HEK293 (cell line): Measurements from ENCODE around the gene SYNGR4.

ENCODE experiments used
- GLI2 ChIP-seq: fragments of 450-650 bp; formaldehyde crosslinking; IDR thresholded peaks from 2 replicates; pipeline ENCODE4; 2017; ENCODE audit warnings: missing biosample characterization, missing genetic modification characterization, low read depth, borderline replicate concordance
- GLIS1 ChIP-seq: fragments of 450-650 bp; formaldehyde crosslinking; IDR thresholded peaks from 2 replicates; pipeline ENCODE4 v1.5.1; 2016; ENCODE audit warnings: missing biosample characterization, missing genetic modification characterization
- GLIS2 ChIP-seq: fragments of 450-650 bp; formaldehyde crosslinking; IDR thresholded peaks from 2 replicates; pipeline ENCODE4 v1.5.1; 2016; ENCODE audit warnings: missing biosample characterization, missing genetic modification characterization
- IKZF3 ChIP-seq: fragments of 450-650 bp; IDR thresholded peaks from 2 replicates; pipeline ENCODE4 v1.5.0; 2018; ENCODE audit warnings: missing biosample characterization, mild to moderate bottlenecking, missing genetic modification characterization, moderate library complexity
- ZFHX2 ChIP-seq: fragments of 450-650 bp; formaldehyde crosslinking; conservative IDR thresholded peaks from 2 replicates; pipeline ENCODE4 v1.5.1; 2016; ENCODE audit warnings: missing biosample characterization, missing genetic modification characterization
- ZNF121 ChIP-seq: fragments of 450-650 bp; formaldehyde crosslinking; IDR thresholded peaks from 2 replicates; pipeline ENCODE4 v1.5.1; 2016; ENCODE audit warnings: missing biosample characterization, missing genetic modification characterization
- ZNF140 ChIP-seq: fragments of 450-650 bp; formaldehyde crosslinking; IDR thresholded peaks from 2 replicates; pipeline ENCODE4 v1.5.1; 2016; ENCODE audit warnings: missing biosample characterization, missing genetic modification characterization
- ZNF302 ChIP-seq: fragments of 450-650 bp; formaldehyde crosslinking; IDR thresholded peaks from 2 replicates; pipeline ENCODE4 v1.5.1; 2016; ENCODE audit warnings: missing biosample characterization, missing genetic modification characterization, low read depth
- ZNF350 ChIP-seq: fragments of 450-650 bp; formaldehyde crosslinking; IDR thresholded peaks from 2 replicates; pipeline ENCODE4 v1.5.0; 2017; ENCODE audit warnings: missing biosample characterization, mild to moderate bottlenecking, missing genetic modification characterization
- ZNF37A ChIP-seq: fragments of 450-650 bp; IDR thresholded peaks from 2 replicates; pipeline ENCODE4 v1.5.1; 2018; ENCODE audit warnings: missing biosample characterization, missing genetic modification characterization
- ZNF521 ChIP-seq: fragments of 450-650 bp; formaldehyde crosslinking; IDR thresholded peaks from 2 replicates; pipeline ENCODE4 v1.5.1; 2017; ENCODE audit warnings: missing biosample characterization, mild to moderate bottlenecking, missing genetic modification characterization
- ZNF530 ChIP-seq: fragments of 450-650 bp; formaldehyde crosslinking; IDR thresholded peaks from 2 replicates; pipeline ENCODE4 v1.5.1; 2016; ENCODE audit warnings: low read depth, missing biosample characterization, missing genetic modification characterization
- ZNF660 ChIP-seq: fragments of 450-650 bp; IDR thresholded peaks from 2 replicates; pipeline ENCODE4 v1.5.1; 2018; ENCODE audit warnings: missing biosample characterization, mild to moderate bottlenecking, missing genetic modification characterization
- ZNF747 ChIP-seq: fragments of 450-650 bp; formaldehyde crosslinking; IDR thresholded peaks from 2 replicates; pipeline ENCODE4 v1.5.1; 2016; ENCODE audit warnings: missing biosample characterization, missing genetic modification characterization
- ZNF837 ChIP-seq: fragments of 450-650 bp; formaldehyde crosslinking; IDR thresholded peaks from 2 replicates; pipeline ENCODE4 v1.5.1; 2016; ENCODE audit warnings: missing biosample characterization, missing genetic modification characterization
- TF ChIP-seq, protein P1 (sequence below): fragments of 450-650 bp; IDR thresholded peaks from 2 replicates; pipeline ENCODE4 v1.5.1; 2018; ENCODE audit warnings: missing biosample characterization, missing genetic modification characterization
- TF ChIP-seq, protein P2 (sequence below): fragments of 450-650 bp; formaldehyde crosslinking; IDR thresholded peaks from 2 replicates; pipeline ENCODE4 v1.5.1; 2016; ENCODE audit warnings: missing biosample characterization, missing genetic modification characterization
- TF ChIP-seq, protein P3 (sequence below): fragments of 450-650 bp; formaldehyde crosslinking; IDR thresholded peaks from 2 replicates; pipeline ENCODE4 v1.5.1; 2016; ENCODE audit warnings: missing biosample characterization, missing genetic modification characterization
- TF ChIP-seq, protein P4 (sequence below): fragments of 450-650 bp; formaldehyde crosslinking; IDR thresholded peaks from 2 replicates; pipeline ENCODE4 v1.5.1; 2017; ENCODE audit warnings: missing biosample characterization, missing genetic modification characterization
- TF ChIP-seq, protein P5 (sequence below): fragments of 450-650 bp; formaldehyde crosslinking; IDR thresholded peaks from 2 replicates; pipeline ENCODE4 v1.5.1; 2016; ENCODE audit warnings: missing biosample characterization, missing genetic modification characterization, low read depth

Gene SYNGR4

DNA sequence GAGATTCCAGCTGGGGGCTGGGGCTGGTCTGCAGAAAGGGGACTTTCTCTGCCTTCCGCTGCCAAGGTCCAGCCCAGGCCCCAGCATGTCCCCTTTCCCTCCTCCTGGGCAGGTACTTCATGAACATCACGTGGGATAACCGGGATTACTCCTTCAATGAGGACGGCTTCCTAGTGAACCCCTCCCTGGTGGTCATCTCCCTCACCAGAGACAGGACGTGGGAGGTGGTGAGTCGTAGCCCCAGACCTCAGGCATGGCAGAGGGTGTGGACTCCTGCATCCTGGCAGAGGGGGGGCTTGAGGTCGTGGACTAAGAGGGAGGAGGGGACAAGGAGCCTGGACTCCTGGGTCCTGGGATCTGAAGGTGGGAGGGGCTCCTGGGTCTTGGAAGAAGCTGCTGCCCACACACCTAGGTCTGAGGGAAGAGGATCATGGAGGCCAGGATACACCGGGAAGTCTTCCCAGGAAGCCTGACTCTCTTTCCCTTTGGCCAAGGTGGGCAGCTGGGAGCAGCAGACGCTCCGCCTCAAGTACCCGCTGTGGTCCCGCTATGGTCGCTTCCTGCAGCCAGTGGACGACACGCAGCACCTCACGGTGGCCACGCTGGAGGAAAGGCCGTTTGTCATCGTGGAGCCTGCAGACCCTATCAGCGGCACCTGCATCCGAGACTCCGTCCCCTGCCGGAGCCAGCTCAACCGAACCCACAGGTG, 49.9 kb downstream of the SYNGR4 start (continued):
- TF ChIP-seq ZNF350 (tag by site-specific recombination) (no peak), ZNF747 (tag by site-specific recombination) (no peak), ZNF521 (tag by site-specific recombination) (no peak), ZNF530 (tag by site-specific recombination) (no peak), ZNF660 (no peak), ZNF121 (no peak), ZNF140 (tag by site-specific recombination) (no peak), GLI2 (tag by site-specific recombination) (no peak), ZNF302 (tag by site-specific recombination) (no peak), ZNF37A (tag by site-specific recombination) (no peak), ZNF837 (tag by site-specific recombination) (no peak), GLIS2 (tag by site-specific recombination) (peak; percentile 40), GLIS1 (tag by site-specific recombination) (peak; percentile 95), ZFHX2 (tag by site-specific recombination) (peak; percentile 60), IKZF3 (tag by site-specific recombination) (peak; percentile 33; the same call in 1 of the 2 replicates)
- TF ChIP-seq, protein P1, sequence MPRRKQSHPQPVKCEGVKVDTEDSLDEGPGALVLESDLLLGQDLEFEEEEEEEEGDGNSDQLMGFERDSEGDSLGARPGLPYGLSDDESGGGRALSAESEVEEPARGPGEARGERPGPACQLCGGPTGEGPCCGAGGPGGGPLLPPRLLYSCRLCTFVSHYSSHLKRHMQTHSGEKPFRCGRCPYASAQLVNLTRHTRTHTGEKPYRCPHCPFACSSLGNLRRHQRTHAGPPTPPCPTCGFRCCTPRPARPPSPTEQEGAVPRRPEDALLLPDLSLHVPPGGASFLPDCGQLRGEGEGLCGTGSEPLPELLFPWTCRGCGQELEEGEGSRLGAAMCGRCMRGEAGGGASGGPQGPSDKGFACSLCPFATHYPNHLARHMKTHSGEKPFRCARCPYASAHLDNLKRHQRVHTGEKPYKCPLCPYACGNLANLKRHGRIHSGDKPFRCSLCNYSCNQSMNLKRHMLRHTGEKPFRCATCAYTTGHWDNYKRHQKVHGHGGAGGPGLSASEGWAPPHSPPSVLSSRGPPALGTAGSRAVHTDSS (tag by site-specific recombination), result no peak
- TF ChIP-seq, protein P2, sequence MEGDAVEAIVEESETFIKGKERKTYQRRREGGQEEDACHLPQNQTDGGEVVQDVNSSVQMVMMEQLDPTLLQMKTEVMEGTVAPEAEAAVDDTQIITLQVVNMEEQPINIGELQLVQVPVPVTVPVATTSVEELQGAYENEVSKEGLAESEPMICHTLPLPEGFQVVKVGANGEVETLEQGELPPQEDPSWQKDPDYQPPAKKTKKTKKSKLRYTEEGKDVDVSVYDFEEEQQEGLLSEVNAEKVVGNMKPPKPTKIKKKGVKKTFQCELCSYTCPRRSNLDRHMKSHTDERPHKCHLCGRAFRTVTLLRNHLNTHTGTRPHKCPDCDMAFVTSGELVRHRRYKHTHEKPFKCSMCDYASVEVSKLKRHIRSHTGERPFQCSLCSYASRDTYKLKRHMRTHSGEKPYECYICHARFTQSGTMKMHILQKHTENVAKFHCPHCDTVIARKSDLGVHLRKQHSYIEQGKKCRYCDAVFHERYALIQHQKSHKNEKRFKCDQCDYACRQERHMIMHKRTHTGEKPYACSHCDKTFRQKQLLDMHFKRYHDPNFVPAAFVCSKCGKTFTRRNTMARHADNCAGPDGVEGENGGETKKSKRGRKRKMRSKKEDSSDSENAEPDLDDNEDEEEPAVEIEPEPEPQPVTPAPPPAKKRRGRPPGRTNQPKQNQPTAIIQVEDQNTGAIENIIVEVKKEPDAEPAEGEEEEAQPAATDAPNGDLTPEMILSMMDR, result no peak
- TF ChIP-seq, protein P3, sequence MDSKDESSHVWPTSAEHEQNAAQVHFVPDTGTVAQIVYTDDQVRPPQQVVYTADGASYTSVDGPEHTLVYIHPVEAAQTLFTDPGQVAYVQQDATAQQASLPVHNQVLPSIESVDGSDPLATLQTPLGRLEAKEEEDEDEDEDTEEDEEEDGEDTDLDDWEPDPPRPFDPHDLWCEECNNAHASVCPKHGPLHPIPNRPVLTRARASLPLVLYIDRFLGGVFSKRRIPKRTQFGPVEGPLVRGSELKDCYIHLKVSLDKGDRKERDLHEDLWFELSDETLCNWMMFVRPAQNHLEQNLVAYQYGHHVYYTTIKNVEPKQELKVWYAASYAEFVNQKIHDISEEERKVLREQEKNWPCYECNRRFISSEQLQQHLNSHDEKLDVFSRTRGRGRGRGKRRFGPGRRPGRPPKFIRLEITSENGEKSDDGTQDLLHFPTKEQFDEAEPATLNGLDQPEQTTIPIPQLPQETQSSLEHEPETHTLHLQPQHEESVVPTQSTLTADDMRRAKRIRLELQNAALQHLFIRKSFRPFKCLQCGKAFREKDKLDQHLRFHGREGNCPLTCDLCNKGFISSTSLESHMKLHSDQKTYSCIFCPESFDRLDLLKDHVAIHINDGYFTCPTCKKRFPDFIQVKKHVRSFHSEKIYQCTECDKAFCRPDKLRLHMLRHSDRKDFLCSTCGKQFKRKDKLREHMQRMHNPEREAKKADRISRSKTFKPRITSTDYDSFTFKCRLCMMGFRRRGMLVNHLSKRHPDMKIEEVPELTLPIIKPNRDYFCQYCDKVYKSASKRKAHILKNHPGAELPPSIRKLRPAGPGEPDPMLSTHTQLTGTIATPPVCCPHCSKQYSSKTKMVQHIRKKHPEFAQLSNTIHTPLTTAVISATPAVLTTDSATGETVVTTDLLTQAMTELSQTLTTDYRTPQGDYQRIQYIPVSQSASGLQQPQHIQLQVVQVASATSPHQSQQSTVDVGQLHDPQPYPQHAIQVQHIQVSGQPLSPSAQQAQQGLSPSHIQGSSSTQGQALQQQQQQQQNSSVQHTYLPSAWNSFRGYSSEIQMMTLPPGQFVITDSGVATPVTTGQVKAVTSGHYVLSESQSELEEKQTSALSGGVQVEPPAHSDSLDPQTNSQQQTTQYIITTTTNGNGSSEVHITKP (tag by site-specific recombination), result peak; percentile 78
- TF ChIP-seq, protein P4, sequence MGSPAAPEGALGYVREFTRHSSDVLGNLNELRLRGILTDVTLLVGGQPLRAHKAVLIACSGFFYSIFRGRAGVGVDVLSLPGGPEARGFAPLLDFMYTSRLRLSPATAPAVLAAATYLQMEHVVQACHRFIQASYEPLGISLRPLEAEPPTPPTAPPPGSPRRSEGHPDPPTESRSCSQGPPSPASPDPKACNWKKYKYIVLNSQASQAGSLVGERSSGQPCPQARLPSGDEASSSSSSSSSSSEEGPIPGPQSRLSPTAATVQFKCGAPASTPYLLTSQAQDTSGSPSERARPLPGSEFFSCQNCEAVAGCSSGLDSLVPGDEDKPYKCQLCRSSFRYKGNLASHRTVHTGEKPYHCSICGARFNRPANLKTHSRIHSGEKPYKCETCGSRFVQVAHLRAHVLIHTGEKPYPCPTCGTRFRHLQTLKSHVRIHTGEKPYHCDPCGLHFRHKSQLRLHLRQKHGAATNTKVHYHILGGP (tag by site-specific recombination), result no peak
- TF ChIP-seq, protein P5, sequence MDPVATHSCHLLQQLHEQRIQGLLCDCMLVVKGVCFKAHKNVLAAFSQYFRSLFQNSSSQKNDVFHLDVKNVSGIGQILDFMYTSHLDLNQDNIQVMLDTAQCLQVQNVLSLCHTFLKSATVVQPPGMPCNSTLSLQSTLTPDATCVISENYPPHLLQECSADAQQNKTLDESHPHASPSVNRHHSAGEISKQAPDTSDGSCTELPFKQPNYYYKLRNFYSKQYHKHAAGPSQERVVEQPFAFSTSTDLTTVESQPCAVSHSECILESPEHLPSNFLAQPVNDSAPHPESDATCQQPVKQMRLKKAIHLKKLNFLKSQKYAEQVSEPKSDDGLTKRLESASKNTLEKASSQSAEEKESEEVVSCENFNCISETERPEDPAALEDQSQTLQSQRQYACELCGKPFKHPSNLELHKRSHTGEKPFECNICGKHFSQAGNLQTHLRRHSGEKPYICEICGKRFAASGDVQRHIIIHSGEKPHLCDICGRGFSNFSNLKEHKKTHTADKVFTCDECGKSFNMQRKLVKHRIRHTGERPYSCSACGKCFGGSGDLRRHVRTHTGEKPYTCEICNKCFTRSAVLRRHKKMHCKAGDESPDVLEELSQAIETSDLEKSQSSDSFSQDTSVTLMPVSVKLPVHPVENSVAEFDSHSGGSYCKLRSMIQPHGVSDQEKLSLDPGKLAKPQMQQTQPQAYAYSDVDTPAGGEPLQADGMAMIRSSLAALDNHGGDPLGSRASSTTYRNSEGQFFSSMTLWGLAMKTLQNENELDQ (tag by site-specific recombination), result no peak
